GM23338 (cell line): ENCODE results near the gene ZMYND19. TPM values are rescaled to one million over a fixed set of nuclear protein-coding genes. Genes with fewer than 3 reads are reported as not detected.

Experiments
- ATAC-seq: fragments of 200-7000 bp; cut with Tn5 transposase; 3 replicates; pipeline ENCODE4 v1.9.1; 2020
- DNase-seq: peaks from one replicate; pipeline ENCODE4 v3.0.0-alpha.2; 2015; ENCODE audit warnings: low spot score
- H2AFZ ChIP-seq: fragments of 200-600 bp; sonication (generic); 2 replicates; pipeline ENCODE4 v1.8.0; 2016; ENCODE audit warnings: antibody characterized with exemption, mild to moderate bottlenecking, moderate library complexity
- H3F3A ChIP-seq: fragments of 200-600 bp; sonication (generic); replicated peaks from 2 replicates; pipeline ENCODE4 v1.8.0; 2017; ENCODE audit warnings: antibody characterized with exemption, mixed run types, low read depth
- H3K27ac ChIP-seq: fragments of 200-600 bp; sonication (generic); 2 replicates; pipeline ENCODE4 v1.6.1; 2016; ENCODE audit warnings: low read depth
- H3K27me3 ChIP-seq: fragments of 200-600 bp; sonication (generic); 2 replicates; pipeline ENCODE4 v1.8.0; 2016; ENCODE audit warnings: mild to moderate bottlenecking, mixed run types, moderate library complexity; ENCODE audit not compliant: insufficient read depth
- H3K36me3 ChIP-seq: fragments of 200-600 bp; sonication (generic); 2 replicates; pipeline ENCODE4 v1.8.0; 2016; ENCODE audit warnings: mild to moderate bottlenecking; ENCODE audit not compliant: insufficient read depth
- H3K4me1 ChIP-seq: fragments of 200-600 bp; sonication (generic); 2 replicates; pipeline ENCODE4 v1.8.0; 2016; ENCODE audit warnings: mild to moderate bottlenecking, moderate library complexity; ENCODE audit not compliant: insufficient read depth
- H3K4me2 ChIP-seq: fragments of 200-600 bp; sonication (generic); 2 replicates; pipeline ENCODE4 v1.7.1; 2017; ENCODE audit warnings: mixed run types
- H3K4me3 ChIP-seq: fragments of 200-600 bp; sonication (generic); 2 replicates; pipeline ENCODE4 v1.6.1; 2016; ENCODE audit warnings: mixed run types
- H3K79me2 ChIP-seq: fragments of 200-600 bp; sonication (generic); replicated peaks from 2 replicates; pipeline ENCODE4 v1.8.0; 2017; ENCODE audit warnings: mild to moderate bottlenecking; ENCODE audit not compliant: insufficient read depth
- H3K9me2 ChIP-seq: fragments of 200-600 bp; sonication (generic); 2 replicates; pipeline ENCODE4 v1.8.0; 2017; ENCODE audit not compliant: insufficient read depth
- H4K20me1 ChIP-seq: fragments of 200-600 bp; sonication (generic); replicated peaks from 2 replicates; pipeline ENCODE4 v1.8.0; 2017; ENCODE audit warnings: mild to moderate bottlenecking; ENCODE audit not compliant: insufficient read depth
- H3K27ac Mint-ChIP-seq: 2 replicates; pipeline ENCODE4 v1.8.0; 2020; ENCODE audit warnings: inconsistent platforms, mild to moderate bottlenecking, moderate library complexity, mixed read lengths
- H3K27me3 Mint-ChIP-seq: 3 replicates; pipeline ENCODE4 v1.8.0; 2022; ENCODE audit warnings: low read depth, mild to moderate bottlenecking, moderate library complexity, mixed read lengths, inconsistent platforms; ENCODE audit not compliant: insufficient read depth, poor library complexity
- H3K36me3 Mint-ChIP-seq: 3 replicates; pipeline ENCODE4 v1.8.0; 2021; ENCODE audit warnings: low read depth, mild to moderate bottlenecking, inconsistent platforms, moderate library complexity, mixed read lengths
- H3K4me1 Mint-ChIP-seq: 3 replicates; pipeline ENCODE4 v1.8.0; 2020; ENCODE audit warnings: mild to moderate bottlenecking, inconsistent platforms, mixed read lengths
- H3K4me3 Mint-ChIP-seq: 3 replicates; pipeline ENCODE4 v1.8.0; 2021; ENCODE audit warnings: moderate library complexity, mild to moderate bottlenecking, inconsistent platforms, mixed read lengths
- H3K9me3 Mint-ChIP-seq: 3 replicates; pipeline ENCODE4 v1.8.0; 2020; ENCODE audit warnings: moderate library complexity, mild to moderate bottlenecking, inconsistent platforms, mixed read lengths
- CREB1 ChIP-seq: fragments of 250-450 bp; sonication (Bioruptor Pico); IDR thresholded peaks from 2 replicates; pipeline ENCODE4 v1.5.0; 2020; ENCODE audit warnings: low read depth, mild to moderate bottlenecking, moderate library complexity
- EZH2 ChIP-seq: fragments of 200-600 bp; sonication (generic); IDR thresholded peaks from one replicate; pipeline ENCODE4 v1.8.0; 2017; ENCODE audit warnings: antibody characterized with exemption, mild to moderate bottlenecking, low read depth; ENCODE audit not compliant: unreplicated experiment
- EZH2phosphoT487 ChIP-seq: fragments of 200-600 bp; sonication (generic); IDR thresholded peaks from one replicate; pipeline ENCODE4 v1.8.1; 2018; ENCODE audit warnings: antibody characterized with exemption; ENCODE audit not compliant: unreplicated experiment
- JUNB ChIP-seq: IDR thresholded peaks from one replicate; pipeline ENCODE4 v1.6.1; 2016; ENCODE audit warnings: antibody characterized with exemption; ENCODE audit not compliant: unreplicated experiment
- NANOG ChIP-seq: IDR thresholded peaks from 2 replicates; pipeline ENCODE4 v1.6.1; 2016; ENCODE audit warnings: antibody characterized with exemption, borderline replicate concordance
- POLR2AphosphoS5 ChIP-seq: IDR thresholded peaks from 2 replicates; pipeline ENCODE4 v1.6.1; 2016; ENCODE audit warnings: antibody characterized with exemption, low read depth
- STAT1 ChIP-seq: IDR thresholded peaks from one replicate; pipeline ENCODE4 v1.6.1; 2016; ENCODE audit warnings: antibody characterized with exemption; ENCODE audit not compliant: unreplicated experiment
- ZNF114 ChIP-seq: fragments of 250-450 bp; sonication (Bioruptor Pico); IDR thresholded peaks from 2 replicates; pipeline ENCODE4 v1.5.0; 2020; ENCODE audit warnings: mild to moderate bottlenecking, moderate library complexity
- ZNF331 ChIP-seq: fragments of 250-450 bp; sonication (Bioruptor Pico); IDR thresholded peaks from 2 replicates; pipeline ENCODE4 v1.5.0; 2020; ENCODE audit warnings: low read depth, mild to moderate bottlenecking, moderate library complexity
- polyA plus RNA-seq: library from polyadenylated mRNA; unstranded; fragments of >200 nt; fragmentation: Nextera tagmentation; extraction: Ambion mirVana; gene quantifications from 2 replicates; pipeline ENCODE4 v1.2.1, GENCODE V29; 2016
- total RNA-seq: library from RNA; depleted of rRNA; stranded (reverse); fragments of >200 nt; shearing (Covaris generic); gene quantifications from 2 replicates; pipeline ENCODE4 v1.2.3, GENCODE V29; 2014
- TF ChIP-seq, protein P1 (sequence below): IDR thresholded peaks from 2 replicates; pipeline ENCODE4 v1.6.1; 2016; ENCODE audit warnings: antibody characterized with exemption
- TF ChIP-seq, protein P2 (sequence below), 2 experiments: fragments of 200-600 bp in 1 of 2; sonication (generic) in 1 of 2; conservative IDR thresholded peaks; 2 replicates each; pipeline versions ENCODE4 v1.5.1 to v1.6.1; 2016 to 2017; ENCODE audit warnings: antibody characterized with exemption in 2 of 2, low read depth in 2 of 2, mild to moderate bottlenecking in 2 of 2, moderate library complexity in 1 of 2
- TF ChIP-seq, protein P3 (sequence below): IDR thresholded peaks from one replicate; pipeline ENCODE4 v1.6.1; 2018; ENCODE audit warnings: antibody characterized with exemption; ENCODE audit not compliant: unreplicated experiment
- TF ChIP-seq, protein P4 (sequence below): fragments of 250-450 bp; sonication (Bioruptor Pico); IDR thresholded peaks from 2 replicates; pipeline ENCODE4 v1.5.0; 2020; ENCODE audit warnings: mild to moderate bottlenecking, moderate library complexity

Gene ZMYND19
- total and polyA plus RNA-seq, 2 experiments from 2014 or later: 25.8 to 58.5 TPM

DNA sequence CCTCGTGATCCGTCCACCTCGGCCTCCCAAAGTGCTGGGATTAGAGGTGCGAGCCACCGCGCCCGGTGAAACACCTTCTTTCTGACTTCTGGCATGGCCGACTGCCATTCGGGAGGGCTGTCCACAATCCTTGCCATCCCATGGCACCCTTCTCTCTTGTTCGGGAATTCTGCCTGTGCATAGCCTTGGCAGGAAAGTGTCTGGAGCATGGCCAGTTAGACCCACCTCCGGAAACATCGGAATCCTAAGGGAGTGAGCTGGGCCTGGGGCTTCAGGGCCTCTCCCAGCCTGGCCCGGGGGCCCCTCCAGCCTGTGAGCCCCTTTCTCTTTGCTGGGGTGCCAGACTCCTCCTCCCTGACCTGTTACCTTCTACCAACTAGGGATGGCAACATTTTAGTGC lies 13.6 kb upstream of the ZMYND19 start:
- H3K4me3 Mint-ChIP-seq: peak overlapping the region; percentile 68
- H3K4me1 ChIP-seq: peaks cover 6% of the 10 kb centered on the region; the same call in 1 of the 2 replicates
- H3K27ac Mint-ChIP-seq: no peak overlapping the region
- H4K20me1 ChIP-seq: peaks cover 5% of the 10 kb centered on the region; the same call in 1 of the 2 replicates
- H3F3A ChIP-seq: 0 out of 2 replicates have a peak, but pooled peaks cover 11% of the 10 kb centered on the region
- H3K9me2 ChIP-seq: no peaks in the 10 kb centered on the region
- H3K27me3 ChIP-seq: peaks cover 6% of the 10 kb centered on the region
- peak overlapping the region; percentile 63; the same call in 1 of the 2 replicates for H2AFZ ChIP-seq
- peaks cover 18% of the 10 kb centered on the region for H3K4me1 Mint-ChIP-seq
- DNase-seq (no peak), ATAC-seq (no peak)
- peaks cover 18% of the 10 kb centered on the region for H3K27me3 Mint-ChIP-seq
- H3K36me3 Mint-ChIP-seq: no peaks in the 10 kb centered on the region; the same call in 2 of the 3 replicates
- H3K4me3 ChIP-seq: peak overlapping the region; percentile 59
- peaks cover 7% of the 10 kb centered on the region; the same call in 1 of the 2 replicates for H3K79me2 ChIP-seq
- TF ChIP-seq JUNB (no peak), POLR2AphosphoS5 (no peak), ZNF331 (no peak), EZH2phosphoT487 (no peak), EZH2 (no peak), CREB1 (CRISPR knock-in tag) (no peak), STAT1 (no peak), NANOG (no peak), ZNF114 (CRISPR knock-in tag) (no peak)
- TF ChIP-seq, protein P1, sequence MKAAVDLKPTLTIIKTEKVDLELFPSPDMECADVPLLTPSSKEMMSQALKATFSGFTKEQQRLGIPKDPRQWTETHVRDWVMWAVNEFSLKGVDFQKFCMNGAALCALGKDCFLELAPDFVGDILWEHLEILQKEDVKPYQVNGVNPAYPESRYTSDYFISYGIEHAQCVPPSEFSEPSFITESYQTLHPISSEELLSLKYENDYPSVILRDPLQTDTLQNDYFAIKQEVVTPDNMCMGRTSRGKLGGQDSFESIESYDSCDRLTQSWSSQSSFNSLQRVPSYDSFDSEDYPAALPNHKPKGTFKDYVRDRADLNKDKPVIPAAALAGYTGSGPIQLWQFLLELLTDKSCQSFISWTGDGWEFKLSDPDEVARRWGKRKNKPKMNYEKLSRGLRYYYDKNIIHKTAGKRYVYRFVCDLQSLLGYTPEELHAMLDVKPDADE: no peak
- TF ChIP-seq, protein P2, sequence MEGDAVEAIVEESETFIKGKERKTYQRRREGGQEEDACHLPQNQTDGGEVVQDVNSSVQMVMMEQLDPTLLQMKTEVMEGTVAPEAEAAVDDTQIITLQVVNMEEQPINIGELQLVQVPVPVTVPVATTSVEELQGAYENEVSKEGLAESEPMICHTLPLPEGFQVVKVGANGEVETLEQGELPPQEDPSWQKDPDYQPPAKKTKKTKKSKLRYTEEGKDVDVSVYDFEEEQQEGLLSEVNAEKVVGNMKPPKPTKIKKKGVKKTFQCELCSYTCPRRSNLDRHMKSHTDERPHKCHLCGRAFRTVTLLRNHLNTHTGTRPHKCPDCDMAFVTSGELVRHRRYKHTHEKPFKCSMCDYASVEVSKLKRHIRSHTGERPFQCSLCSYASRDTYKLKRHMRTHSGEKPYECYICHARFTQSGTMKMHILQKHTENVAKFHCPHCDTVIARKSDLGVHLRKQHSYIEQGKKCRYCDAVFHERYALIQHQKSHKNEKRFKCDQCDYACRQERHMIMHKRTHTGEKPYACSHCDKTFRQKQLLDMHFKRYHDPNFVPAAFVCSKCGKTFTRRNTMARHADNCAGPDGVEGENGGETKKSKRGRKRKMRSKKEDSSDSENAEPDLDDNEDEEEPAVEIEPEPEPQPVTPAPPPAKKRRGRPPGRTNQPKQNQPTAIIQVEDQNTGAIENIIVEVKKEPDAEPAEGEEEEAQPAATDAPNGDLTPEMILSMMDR (conservative IDR thresholded peaks at IDR 0.05; ENCODE audit: low read depth in 2 of 2): no peak
- TF ChIP-seq, protein P3, sequence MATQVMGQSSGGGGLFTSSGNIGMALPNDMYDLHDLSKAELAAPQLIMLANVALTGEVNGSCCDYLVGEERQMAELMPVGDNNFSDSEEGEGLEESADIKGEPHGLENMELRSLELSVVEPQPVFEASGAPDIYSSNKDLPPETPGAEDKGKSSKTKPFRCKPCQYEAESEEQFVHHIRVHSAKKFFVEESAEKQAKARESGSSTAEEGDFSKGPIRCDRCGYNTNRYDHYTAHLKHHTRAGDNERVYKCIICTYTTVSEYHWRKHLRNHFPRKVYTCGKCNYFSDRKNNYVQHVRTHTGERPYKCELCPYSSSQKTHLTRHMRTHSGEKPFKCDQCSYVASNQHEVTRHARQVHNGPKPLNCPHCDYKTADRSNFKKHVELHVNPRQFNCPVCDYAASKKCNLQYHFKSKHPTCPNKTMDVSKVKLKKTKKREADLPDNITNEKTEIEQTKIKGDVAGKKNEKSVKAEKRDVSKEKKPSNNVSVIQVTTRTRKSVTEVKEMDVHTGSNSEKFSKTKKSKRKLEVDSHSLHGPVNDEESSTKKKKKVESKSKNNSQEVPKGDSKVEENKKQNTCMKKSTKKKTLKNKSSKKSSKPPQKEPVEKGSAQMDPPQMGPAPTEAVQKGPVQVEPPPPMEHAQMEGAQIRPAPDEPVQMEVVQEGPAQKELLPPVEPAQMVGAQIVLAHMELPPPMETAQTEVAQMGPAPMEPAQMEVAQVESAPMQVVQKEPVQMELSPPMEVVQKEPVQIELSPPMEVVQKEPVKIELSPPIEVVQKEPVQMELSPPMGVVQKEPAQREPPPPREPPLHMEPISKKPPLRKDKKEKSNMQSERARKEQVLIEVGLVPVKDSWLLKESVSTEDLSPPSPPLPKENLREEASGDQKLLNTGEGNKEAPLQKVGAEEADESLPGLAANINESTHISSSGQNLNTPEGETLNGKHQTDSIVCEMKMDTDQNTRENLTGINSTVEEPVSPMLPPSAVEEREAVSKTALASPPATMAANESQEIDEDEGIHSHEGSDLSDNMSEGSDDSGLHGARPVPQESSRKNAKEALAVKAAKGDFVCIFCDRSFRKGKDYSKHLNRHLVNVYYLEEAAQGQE: no peak
- TF ChIP-seq, protein P4, sequence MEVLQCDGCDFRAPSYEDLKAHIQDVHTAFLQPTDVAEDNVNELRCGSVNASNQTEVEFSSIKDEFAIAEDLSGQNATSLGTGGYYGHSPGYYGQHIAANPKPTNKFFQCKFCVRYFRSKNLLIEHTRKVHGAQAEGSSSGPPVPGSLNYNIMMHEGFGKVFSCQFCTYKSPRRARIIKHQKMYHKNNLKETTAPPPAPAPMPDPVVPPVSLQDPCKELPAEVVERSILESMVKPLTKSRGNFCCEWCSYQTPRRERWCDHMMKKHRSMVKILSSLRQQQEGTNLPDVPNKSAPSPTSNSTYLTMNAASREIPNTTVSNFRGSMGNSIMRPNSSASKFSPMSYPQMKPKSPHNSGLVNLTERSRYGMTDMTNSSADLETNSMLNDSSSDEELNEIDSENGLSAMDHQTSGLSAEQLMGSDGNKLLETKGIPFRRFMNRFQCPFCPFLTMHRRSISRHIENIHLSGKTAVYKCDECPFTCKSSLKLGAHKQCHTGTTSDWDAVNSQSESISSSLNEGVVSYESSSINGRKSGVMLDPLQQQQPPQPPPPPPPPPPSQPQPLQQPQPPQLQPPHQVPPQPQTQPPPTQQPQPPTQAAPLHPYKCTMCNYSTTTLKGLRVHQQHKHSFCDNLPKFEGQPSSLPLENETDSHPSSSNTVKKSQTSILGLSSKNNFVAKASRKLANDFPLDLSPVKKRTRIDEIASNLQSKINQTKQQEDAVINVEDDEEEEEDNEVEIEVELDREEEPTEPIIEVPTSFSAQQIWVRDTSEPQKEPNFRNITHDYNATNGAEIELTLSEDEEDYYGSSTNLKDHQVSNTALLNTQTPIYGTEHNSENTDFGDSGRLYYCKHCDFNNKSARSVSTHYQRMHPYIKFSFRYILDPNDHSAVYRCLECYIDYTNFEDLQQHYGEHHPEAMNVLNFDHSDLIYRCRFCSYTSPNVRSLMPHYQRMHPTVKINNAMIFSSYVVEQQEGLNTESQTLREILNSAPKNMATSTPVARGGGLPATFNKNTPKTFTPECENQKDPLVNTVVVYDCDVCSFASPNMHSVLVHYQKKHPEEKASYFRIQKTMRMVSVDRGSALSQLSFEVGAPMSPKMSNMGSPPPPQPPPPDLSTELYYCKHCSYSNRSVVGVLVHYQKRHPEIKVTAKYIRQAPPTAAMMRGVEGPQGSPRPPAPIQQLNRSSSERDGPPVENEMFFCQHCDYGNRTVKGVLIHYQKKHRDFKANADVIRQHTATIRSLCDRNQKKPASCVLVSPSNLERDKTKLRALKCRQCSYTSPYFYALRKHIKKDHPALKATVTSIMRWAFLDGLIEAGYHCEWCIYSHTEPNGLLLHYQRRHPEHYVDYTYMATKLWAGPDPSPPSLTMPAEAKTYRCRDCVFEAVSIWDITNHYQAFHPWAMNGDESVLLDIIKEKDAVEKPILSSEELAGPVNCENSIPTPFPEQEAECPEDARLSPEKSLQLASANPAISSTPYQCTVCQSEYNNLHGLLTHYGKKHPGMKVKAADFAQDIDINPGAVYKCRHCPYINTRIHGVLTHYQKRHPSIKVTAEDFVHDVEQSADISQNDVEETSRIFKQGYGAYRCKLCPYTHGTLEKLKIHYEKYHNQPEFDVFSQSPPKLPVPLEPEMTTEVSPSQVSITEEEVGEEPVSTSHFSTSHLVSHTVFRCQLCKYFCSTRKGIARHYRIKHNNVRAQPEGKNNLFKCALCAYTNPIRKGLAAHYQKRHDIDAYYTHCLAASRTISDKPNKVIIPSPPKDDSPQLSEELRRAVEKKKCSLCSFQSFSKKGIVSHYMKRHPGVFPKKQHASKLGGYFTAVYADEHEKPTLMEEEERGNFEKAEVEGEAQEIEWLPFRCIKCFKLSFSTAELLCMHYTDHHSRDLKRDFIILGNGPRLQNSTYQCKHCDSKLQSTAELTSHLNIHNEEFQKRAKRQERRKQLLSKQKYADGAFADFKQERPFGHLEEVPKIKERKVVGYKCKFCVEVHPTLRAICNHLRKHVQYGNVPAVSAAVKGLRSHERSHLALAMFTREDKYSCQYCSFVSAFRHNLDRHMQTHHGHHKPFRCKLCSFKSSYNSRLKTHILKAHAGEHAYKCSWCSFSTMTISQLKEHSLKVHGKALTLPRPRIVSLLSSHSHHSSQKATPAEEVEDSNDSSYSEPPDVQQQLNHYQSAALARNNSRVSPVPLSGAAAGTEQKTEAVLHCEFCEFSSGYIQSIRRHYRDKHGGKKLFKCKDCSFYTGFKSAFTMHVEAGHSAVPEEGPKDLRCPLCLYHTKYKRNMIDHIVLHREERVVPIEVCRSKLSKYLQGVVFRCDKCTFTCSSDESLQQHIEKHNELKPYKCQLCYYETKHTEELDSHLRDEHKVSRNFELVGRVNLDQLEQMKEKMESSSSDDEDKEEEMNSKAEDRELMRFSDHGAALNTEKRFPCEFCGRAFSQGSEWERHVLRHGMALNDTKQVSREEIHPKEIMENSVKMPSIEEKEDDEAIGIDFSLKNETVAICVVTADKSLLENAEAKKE: no peak
- no peak overlapping the region for H3K27ac ChIP-seq
- no peaks in the 10 kb centered on the region; the same call in 2 of the 3 replicates for H3K9me3 Mint-ChIP-seq
- no peaks in the 10 kb centered on the region for H3K36me3 ChIP-seq
- peak overlapping the region; percentile 84; the same call in 1 of the 2 replicates for H3K4me2 ChIP-seq
